Right cardiac atrium (tissue), 5 donors: Measurements from ENCODE around the gene FAM13A. TPM values are rescaled to one million over a fixed set of nuclear protein-coding genes. Genes with fewer than 3 reads are reported as not detected.

Experiments
- ATAC-seq, 2 donors: fragments of 200-7000 bp; cut with Tn5 transposase; one replicate each; pipeline versions ENCODE4 v1.8.0 to v1.9.1; 2020; ENCODE audit warnings: moderate library complexity in 2 of 2, mild to moderate bottlenecking in 1 of 2
- DNase-seq, 3 donors: peaks; one replicate each; pipeline ENCODE4 v3.0.0-alpha.2; 2020
- H3K27ac ChIP-seq: one replicate; pipeline ENCODE4 v1.5.1; 2013; ENCODE audit warnings: mild to moderate bottlenecking, low read length, control low read depth, moderate library complexity
- H3K27me3 ChIP-seq: one replicate; pipeline ENCODE4 v1.6.1; 2013; ENCODE audit not compliant: control insufficient read depth, insufficient read depth
- H3K4me1 ChIP-seq: one replicate; pipeline ENCODE4 v1.6.1; 2013; ENCODE audit warnings: low read length; ENCODE audit not compliant: control insufficient read depth, insufficient read depth
- H3K4me3 ChIP-seq: one replicate; pipeline ENCODE4 v1.5.1; 2013; ENCODE audit warnings: low read length, control low read depth
- H3K9me3 ChIP-seq: one replicate; pipeline ENCODE4 v1.6.1; 2013; ENCODE audit warnings: low read length; ENCODE audit not compliant: control insufficient read depth
- WGBS: extraction: QIAGEN DNeasy Blood & Tissue Kit; methylation state at CpG from one replicate; pipeline ENCODE4 v1.1.7; 2013; 5-methylcytosine and 5-hydroxymethylcytosine counted together
- intact Hi-C, 4 donors: fragments of 100-400 bp; cut with DNase I; formaldehyde crosslinking; loops; one replicate each; pipeline versions ENCODE4 v1.11.0 to v1.14.0; 2022 to 2023
- polyA plus RNA-seq: library from polyadenylated mRNA; stranded (reverse); fragments of 200-250 nt; gene quantifications from one replicate; pipeline ENCODE4 v1.2.3, GENCODE V29; 2013
- total RNA-seq, 4 donors: library from RNA; stranded (reverse); fragmentation: NEBNext Ultra II Directional; extraction: Animal tissue kit (Norgen Biotek cat#: 25700); gene quantifications; one replicate each; pipeline ENCODE4 v1.2.1, GENCODE V29; 2021
- donor health status: healthy with polysubstance abuse.
- donor health status: DM: no; HTN: yes; CAD: no.
- donor health status: DM: no; HTN: no; CAD: no.
- donor health status: DM: no; HTN: yes; CAD: no; lungs with severe emphysema.
- donor health status: DM: yes; HTN: yes; CAD: no.

The FAM13A gene
- total and polyA plus RNA-seq, 5 donors, result 8.8 to 18.5 (median 16.6) TPM

DNA sequence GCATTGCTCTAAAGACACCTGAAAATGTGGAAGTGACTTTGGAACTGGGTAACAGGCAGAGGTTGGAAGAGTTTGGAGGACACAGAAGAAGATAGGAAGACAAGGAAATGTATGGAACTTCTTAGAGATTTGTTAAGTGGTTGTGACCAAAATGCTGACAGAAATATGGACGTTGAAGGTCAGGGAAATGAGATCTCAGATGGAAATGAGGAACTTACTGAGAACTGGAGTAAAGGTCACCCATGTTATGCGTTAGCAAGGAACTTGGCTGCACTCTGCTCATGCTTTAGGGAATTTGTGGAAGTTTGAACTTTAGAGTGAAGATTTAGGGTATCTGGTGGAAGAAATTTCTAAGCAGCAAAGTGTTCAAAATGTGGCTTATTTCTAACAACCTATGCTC lies 99.4 kb downstream of the FAM13A start:
- H3K4me1 ChIP-seq, result peaks cover 4% of the 10 kb centered on the region
- no peak for ATAC-seq
- H3K27ac ChIP-seq, result no peak overlapping the region

DNA sequence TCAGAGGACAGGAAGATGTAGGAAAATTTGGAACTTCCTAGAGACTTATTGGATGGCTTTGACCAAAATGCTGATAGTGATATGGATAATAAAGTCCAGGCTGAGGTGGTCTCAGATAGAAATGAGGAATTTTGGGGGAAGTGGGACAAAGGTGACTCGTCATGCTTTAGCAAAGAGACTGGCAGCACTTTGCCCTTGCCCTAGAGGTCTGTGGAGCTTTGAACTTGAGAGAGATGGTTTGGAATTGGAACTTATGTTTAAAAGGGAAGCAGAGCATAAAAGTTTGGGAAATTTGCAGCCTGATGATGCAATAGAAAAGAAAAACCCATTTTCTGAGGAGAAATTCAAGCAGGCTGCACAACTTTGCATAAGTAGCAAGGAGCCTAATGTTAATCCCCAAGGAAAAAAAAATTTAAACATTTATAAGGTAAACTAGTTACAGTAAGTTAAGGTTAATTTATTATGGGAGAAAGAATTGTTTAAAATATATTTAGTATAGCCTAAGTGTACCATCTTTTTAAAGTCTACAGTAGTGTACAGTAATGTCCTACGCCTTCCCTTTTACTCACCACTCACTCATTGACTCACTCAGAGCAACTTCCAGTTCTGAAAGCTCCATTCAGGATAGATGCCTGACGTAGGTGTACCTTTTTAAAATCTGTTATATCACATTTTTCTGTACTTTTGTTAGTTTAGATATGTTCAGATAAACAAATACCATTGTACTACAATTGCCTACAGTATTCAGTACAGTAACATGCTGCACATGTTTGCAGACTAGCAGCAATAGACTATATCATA lies 101.2 kb downstream of the FAM13A start:
- no peaks in the 10 kb centered on the region for H3K27me3 ChIP-seq
- DNase-seq (no peak), ATAC-seq (no peak)
- no peaks in the 10 kb centered on the region for H3K9me3 ChIP-seq
- 92% methylated on average over 3 of the region's 3 CpGs for WGBS
- peaks cover 4% of the 10 kb centered on the region for H3K4me1 ChIP-seq
- intact Hi-C loops, result no loop called here
- no peak overlapping the region for H3K27ac ChIP-seq
- no peak overlapping the region for H3K4me3 ChIP-seq

More for the DNA sequence above, 99.4 kb downstream of the FAM13A start:
- H3K9me3 ChIP-seq, result no peaks in the 10 kb centered on the region
- H3K27me3 ChIP-seq, result no peaks in the 10 kb centered on the region
- H3K4me3 ChIP-seq, result no peak overlapping the region
- DNase-seq, result no peak
- intact Hi-C loops, result no loop called here
- 54% methylated on average over 2 of the region's 2 CpGs for WGBS

DNA sequence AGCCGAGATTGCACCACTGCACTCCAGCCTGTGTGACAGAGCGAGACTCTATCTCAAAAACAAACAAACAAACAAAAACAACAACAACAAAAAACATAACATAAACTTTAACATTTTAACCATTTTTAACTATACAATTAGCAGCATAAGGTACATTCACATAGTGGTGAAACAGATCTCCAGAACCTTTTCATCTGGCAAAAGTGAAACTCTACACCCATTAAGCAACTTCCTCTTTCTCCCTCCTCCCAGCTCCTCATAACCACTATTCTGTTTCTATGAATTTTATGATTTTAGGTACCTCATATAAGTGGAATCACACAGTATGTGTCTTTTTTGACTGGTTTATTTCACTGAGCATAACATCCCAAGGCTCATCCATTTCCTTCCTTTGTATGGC lies 103.6 kb downstream of the FAM13A start:
- no peak for ATAC-seq
- intact Hi-C loops, result no loop called here
- 97% methylated on average over 2 of the region's 2 CpGs for WGBS

GRCh38 chr4:88952081-88952480 lies 104.9 kb downstream of the FAM13A start:
- Histone ChIP-seq H3K4me3 (no peak overlapping the region), H3K27ac (no peak overlapping the region), H3K9me3 (no peaks in the 10 kb centered on the region), H3K4me1 (no peaks in the 10 kb centered on the region), H3K27me3 (no peaks in the 10 kb centered on the region)
- DNase-seq (no peak), ATAC-seq (no peak)
- intact Hi-C loops, result no loop called here
- WGBS, result 62% methylated on average over 3 of the region's 3 CpGs

More for the DNA sequence above, 103.6 kb downstream of the FAM13A start:
- no peak overlapping the region for H3K4me3 ChIP-seq
- peaks cover 3% of the 10 kb centered on the region for H3K4me1 ChIP-seq
- DNase-seq, result no peak
- no peaks in the 10 kb centered on the region for H3K27me3 ChIP-seq
- H3K9me3 ChIP-seq, result no peaks in the 10 kb centered on the region
- no peak overlapping the region for H3K27ac ChIP-seq

- H3K27me3 ChIP-seq, result no peaks in the 10 kb centered on the region
- intact Hi-C loops, result no loop called here
- no peaks in the 10 kb centered on the region for H3K4me1 ChIP-seq
- 83% methylated on average over 2 of the region's 2 CpGs for WGBS
- no peak overlapping the region for H3K27ac ChIP-seq
- ATAC-seq (no peak), DNase-seq (no peak)
- no peak overlapping the region for H3K4me3 ChIP-seq
- H3K9me3 ChIP-seq, result no peaks in the 10 kb centered on the region
Measured at GRCh38 chr4:88949605-88950004, 107.4 kb downstream of the FAM13A start.

DNA sequence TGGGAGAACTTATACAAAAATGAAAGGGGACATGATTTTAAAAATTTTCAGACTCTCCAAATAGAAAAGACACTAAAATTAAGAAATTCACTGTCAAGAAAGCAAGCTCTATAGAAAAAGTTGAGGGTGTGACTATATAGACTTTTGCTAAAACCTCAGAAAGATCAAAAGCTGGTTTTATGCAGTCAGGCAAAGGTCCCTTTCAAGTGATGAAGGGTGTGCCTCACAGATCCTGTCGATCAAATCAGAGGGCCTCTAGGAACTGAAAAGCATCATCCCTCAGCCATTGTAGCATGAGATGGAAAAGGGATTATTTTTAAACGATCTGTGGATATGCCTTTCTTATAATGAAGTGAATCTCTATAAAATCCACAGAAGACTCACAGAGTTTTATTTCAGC lies 116.5 kb downstream of the FAM13A start:
- H3K27ac ChIP-seq, result no peak overlapping the region
- no peaks in the 10 kb centered on the region for H3K27me3 ChIP-seq
- no peak for ATAC-seq
- no peaks in the 10 kb centered on the region for H3K4me1 ChIP-seq
- intact Hi-C loops, result no loop called here
- DNase-seq, result no peak
- H3K9me3 ChIP-seq, result no peaks in the 10 kb centered on the region
- no peak overlapping the region for H3K4me3 ChIP-seq
- WGBS, result 92% methylated on average over 2 of the region's 2 CpGs

DNA sequence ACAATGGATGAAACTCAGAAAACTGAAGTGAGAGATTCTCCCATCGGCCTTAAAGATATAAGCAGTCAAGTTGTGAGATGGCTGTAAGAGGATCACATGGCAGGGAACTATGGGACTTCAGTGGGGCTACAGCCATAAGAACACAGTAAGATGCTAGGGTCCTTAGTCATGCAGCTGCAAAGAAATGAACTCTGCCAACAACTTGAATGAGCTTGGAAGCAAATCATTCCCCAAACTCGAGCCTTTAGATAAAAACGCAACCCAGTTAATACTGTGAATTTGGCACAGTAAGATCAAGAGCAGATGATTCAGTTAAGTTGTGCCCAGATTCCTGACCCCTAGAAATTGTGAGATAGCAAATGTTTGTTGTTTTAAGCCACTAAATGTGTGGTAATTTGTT lies 117.3 kb downstream of the FAM13A start:
- WGBS, result 66% methylated on average over 3 of the region's 3 CpGs
- no peaks in the 10 kb centered on the region for H3K9me3 ChIP-seq
- intact Hi-C loops, result no loop called here

GRCh38 chr4:88938138-88938537 lies 118.8 kb downstream of the FAM13A start:
- H3K4me1 ChIP-seq, result no peaks in the 10 kb centered on the region
- H3K27me3 ChIP-seq, result no peaks in the 10 kb centered on the region
- H3K9me3 ChIP-seq, result no peaks in the 10 kb centered on the region
- no peak overlapping the region for H3K4me3 ChIP-seq
- DNase-seq (no peak), ATAC-seq (no peak)
- intact Hi-C loops, result no loop called here
- no peak overlapping the region for H3K27ac ChIP-seq

More for the DNA sequence above, 117.3 kb downstream of the FAM13A start:
- Histone ChIP-seq H3K27me3 (no peaks in the 10 kb centered on the region), H3K4me3 (no peak overlapping the region), H3K27ac (no peak overlapping the region), H3K4me1 (no peaks in the 10 kb centered on the region)
- ATAC-seq (no peak), DNase-seq (no peak)

- Histone ChIP-seq H3K4me1 (no peaks in the 10 kb centered on the region), H3K27me3 (no peaks in the 10 kb centered on the region), H3K4me3 (no peak overlapping the region), H3K9me3 (no peaks in the 10 kb centered on the region), H3K27ac (no peak overlapping the region)
- intact Hi-C loops, result no loop called here
- no peak for ATAC-seq
- WGBS, result 95% methylated on average over 2 of the region's 2 CpGs
- DNase-seq, result no peak
Measured at GRCh38 chr4:88937081-88937480, 119.9 kb downstream of the FAM13A start.

DNA sequence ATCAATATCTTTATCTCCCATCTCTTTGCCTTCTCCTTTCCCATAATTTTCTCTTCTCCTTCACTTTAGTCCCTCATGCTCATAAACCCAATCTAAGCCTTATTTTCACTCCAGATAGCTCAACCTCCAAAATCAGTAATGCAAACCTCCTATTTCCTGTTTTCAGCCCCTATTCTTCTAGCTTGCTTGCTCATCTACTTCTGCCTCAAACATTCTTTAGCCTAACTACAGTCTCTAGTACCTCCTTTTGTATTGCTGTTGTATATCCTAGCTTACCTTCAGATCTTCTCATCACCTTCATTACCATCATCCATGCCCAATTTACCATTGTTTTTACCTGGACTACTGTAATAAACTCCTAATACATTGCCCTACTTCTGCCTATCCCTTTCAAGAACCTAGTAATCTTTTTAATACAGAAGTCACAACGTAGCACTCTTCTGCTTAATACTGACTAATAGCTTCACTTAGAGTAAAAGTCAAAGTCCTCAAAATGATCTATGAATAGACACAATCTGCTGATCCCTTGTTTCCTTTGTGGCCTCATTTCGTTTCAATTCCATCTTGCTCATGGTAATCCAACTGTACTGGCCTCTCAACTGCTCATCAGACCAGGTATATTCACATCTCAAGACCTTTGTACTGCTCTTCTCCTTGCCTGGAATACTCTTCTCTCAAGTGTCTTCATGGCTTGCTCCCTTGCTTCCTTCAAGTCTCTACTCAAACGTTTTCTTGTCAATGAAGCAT lies 123.4 kb downstream of the FAM13A start:
- Histone ChIP-seq H3K27me3 (no peaks in the 10 kb centered on the region), H3K9me3 (no peaks in the 10 kb centered on the region), H3K4me1 (no peaks in the 10 kb centered on the region), H3K4me3 (no peak overlapping the region), H3K27ac (no peak overlapping the region)
- WGBS, result 58% methylated on average over 3 of the region's 3 CpGs
- ATAC-seq (no peak), DNase-seq (no peak)
- intact Hi-C loops, result no loop called here

- no peak for ATAC-seq
- WGBS, result 70% methylated on average over 1 of the region's 1 CpG
Measured at GRCh38 chr4:88928852-88929251, 128.1 kb downstream of the FAM13A start.

More at GRCh38 chr4:88928852-88929251, 128.1 kb downstream of the FAM13A start:
- H3K27ac ChIP-seq, result no peak overlapping the region
- no peaks in the 10 kb centered on the region for H3K27me3 ChIP-seq
- H3K4me1 ChIP-seq, result no peaks in the 10 kb centered on the region
- DNase-seq, result no peak
- H3K4me3 ChIP-seq, result no peak overlapping the region
- intact Hi-C loops, result no loop called here
- H3K9me3 ChIP-seq, result no peaks in the 10 kb centered on the region
